Astrocyte (in vitro differentiated cells and primary cell): Measurements from ENCODE around the gene COBL. TPM values are rescaled to one million over a fixed set of nuclear protein-coding genes. Genes with fewer than 3 reads are reported as not detected.

Experiments
- DNase-seq: peaks from one replicate; pipeline ENCODE4 v3.0.0-alpha.2; 2010; ENCODE audit warnings: low read depth
- FAIRE-seq: peaks from 2 replicates; lab custom pipeline; 2011; peaks lifted over from hg19 to GRCh38; lab: Jason Lieb, UNC
- H2AFZ ChIP-seq: 2 replicates; pipeline ENCODE4 v1.6.0; 2012; ENCODE audit warnings: low read depth, low read length, inconsistent platforms
- H3K27ac ChIP-seq: 2 replicates; pipeline ENCODE4 v1.5.1; 2011; ENCODE audit warnings: low read depth, low read length, inconsistent platforms
- H3K27me3 ChIP-seq: 2 replicates; pipeline ENCODE4 v1.6.0; 2011; ENCODE audit warnings: low read length, inconsistent platforms; ENCODE audit not compliant: insufficient read depth
- H3K36me3 ChIP-seq: 2 replicates; pipeline ENCODE4 v1.5.1; 2011; ENCODE audit warnings: low read length, inconsistent platforms; ENCODE audit not compliant: insufficient read depth
- H3K4me1 ChIP-seq: 2 replicates; pipeline ENCODE4 v1.5.1; 2011; ENCODE audit warnings: low read length, inconsistent platforms; ENCODE audit not compliant: insufficient read depth
- H3K4me2 ChIP-seq: 2 replicates; pipeline ENCODE4 v1.6.0; 2012; ENCODE audit warnings: low read length, inconsistent platforms
- H3K4me3 ChIP-seq: 2 replicates; pipeline ENCODE4 v1.5.1; 2011; ENCODE audit warnings: low read depth, mild to moderate bottlenecking, low read length, inconsistent platforms; ENCODE audit not compliant: insufficient read depth
- H3K79me2 ChIP-seq: 2 replicates; pipeline ENCODE4 v1.6.0; 2012; ENCODE audit warnings: mild to moderate bottlenecking, low read length, inconsistent platforms; ENCODE audit not compliant: insufficient read depth
- H3K9ac ChIP-seq: 2 replicates; pipeline ENCODE4 v1.6.0; 2012; ENCODE audit warnings: mild to moderate bottlenecking, low read length, inconsistent platforms
- H3K9me3 ChIP-seq: 2 replicates; pipeline ENCODE4 v1.5.1; 2012; ENCODE audit warnings: low read depth, mild to moderate bottlenecking, low read length, inconsistent platforms; ENCODE audit not compliant: insufficient read depth
- H4K20me1 ChIP-seq: 2 replicates; pipeline ENCODE4 v1.6.0; 2012; ENCODE audit warnings: low read length, inconsistent platforms; ENCODE audit not compliant: insufficient read depth
- H3K27ac Mint-ChIP-seq: one replicate; pipeline ENCODE4 v1.8.0; 2021; ENCODE audit warnings: mild to moderate bottlenecking, mixed read lengths; ENCODE audit not compliant: unreplicated experiment
- H3K27me3 Mint-ChIP-seq: one replicate; pipeline ENCODE4 v1.8.0; 2021; ENCODE audit warnings: low read depth, mixed read lengths; ENCODE audit not compliant: unreplicated experiment
- H3K36me3 Mint-ChIP-seq: one replicate; pipeline ENCODE4 v1.8.0; 2021; ENCODE audit warnings: low read depth, mixed read lengths; ENCODE audit not compliant: unreplicated experiment
- H3K4me1 Mint-ChIP-seq: one replicate; pipeline ENCODE4 v1.8.0; 2021; ENCODE audit warnings: low read depth, mixed read lengths; ENCODE audit not compliant: unreplicated experiment
- H3K4me3 Mint-ChIP-seq: one replicate; pipeline ENCODE4 v1.8.0; 2021; ENCODE audit warnings: mild to moderate bottlenecking, moderate library complexity, mixed read lengths; ENCODE audit not compliant: unreplicated experiment
- H3K9me3 Mint-ChIP-seq: one replicate; pipeline ENCODE4 v1.8.0; 2021; ENCODE audit warnings: mild to moderate bottlenecking, mixed read lengths; ENCODE audit not compliant: unreplicated experiment
- EZH2 ChIP-seq: IDR thresholded peaks from 2 replicates; pipeline ENCODE4 v1.6.1; 2012; ENCODE audit warnings: mild to moderate bottlenecking, low read length, inconsistent platforms; ENCODE audit not compliant: insufficient read depth
- total RNA-seq: library from RNA; stranded (reverse); gene quantifications from 2 replicates; pipeline ENCODE4 v1.2.1, GENCODE V29; 2021
- TF ChIP-seq, protein P1 (sequence below): IDR thresholded peaks from 2 replicates; pipeline ENCODE4 v1.5.1; 2011; ENCODE audit warnings: low read depth, mild to moderate bottlenecking, inconsistent platforms, low read length, moderate library complexity; ENCODE audit not compliant: insufficient read depth

COBL gene
- total RNA-seq, 1 donor from 2014 or later = 6.4 TPM

GRCh38 chr7:51214098-51214497, 102.5 kb downstream of the COBL start:
- no peak overlapping the region for H3K9ac ChIP-seq
- no peak overlapping the region for H3K4me2 ChIP-seq
- no peaks in the 10 kb centered on the region for H4K20me1 ChIP-seq
- H3K27me3 ChIP-seq = no peaks in the 10 kb centered on the region
- H3K27me3 Mint-ChIP-seq = no peaks in the 10 kb centered on the region
- no peak overlapping the region for H2AFZ ChIP-seq
- H3K27ac Mint-ChIP-seq = no peak overlapping the region
- FAIRE-seq (no peak), DNase-seq (no peak)
- no peak overlapping the region for H3K27ac ChIP-seq
- TF ChIP-seq, protein P1, sequence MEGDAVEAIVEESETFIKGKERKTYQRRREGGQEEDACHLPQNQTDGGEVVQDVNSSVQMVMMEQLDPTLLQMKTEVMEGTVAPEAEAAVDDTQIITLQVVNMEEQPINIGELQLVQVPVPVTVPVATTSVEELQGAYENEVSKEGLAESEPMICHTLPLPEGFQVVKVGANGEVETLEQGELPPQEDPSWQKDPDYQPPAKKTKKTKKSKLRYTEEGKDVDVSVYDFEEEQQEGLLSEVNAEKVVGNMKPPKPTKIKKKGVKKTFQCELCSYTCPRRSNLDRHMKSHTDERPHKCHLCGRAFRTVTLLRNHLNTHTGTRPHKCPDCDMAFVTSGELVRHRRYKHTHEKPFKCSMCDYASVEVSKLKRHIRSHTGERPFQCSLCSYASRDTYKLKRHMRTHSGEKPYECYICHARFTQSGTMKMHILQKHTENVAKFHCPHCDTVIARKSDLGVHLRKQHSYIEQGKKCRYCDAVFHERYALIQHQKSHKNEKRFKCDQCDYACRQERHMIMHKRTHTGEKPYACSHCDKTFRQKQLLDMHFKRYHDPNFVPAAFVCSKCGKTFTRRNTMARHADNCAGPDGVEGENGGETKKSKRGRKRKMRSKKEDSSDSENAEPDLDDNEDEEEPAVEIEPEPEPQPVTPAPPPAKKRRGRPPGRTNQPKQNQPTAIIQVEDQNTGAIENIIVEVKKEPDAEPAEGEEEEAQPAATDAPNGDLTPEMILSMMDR = no peak
- no peak for TF ChIP-seq EZH2
- H3K36me3 Mint-ChIP-seq = no peaks in the 10 kb centered on the region
- no peak overlapping the region for H3K4me3 ChIP-seq
- peaks cover 5% of the 10 kb centered on the region for H3K4me1 Mint-ChIP-seq
- H3K9me3 ChIP-seq = no peaks in the 10 kb centered on the region
- H3K79me2 ChIP-seq = no peaks in the 10 kb centered on the region
- H3K36me3 ChIP-seq = no peaks in the 10 kb centered on the region
- H3K4me1 ChIP-seq = no peaks in the 10 kb centered on the region
- H3K9me3 Mint-ChIP-seq = peaks cover 3% of the 10 kb centered on the region
- no peak overlapping the region for H3K4me3 Mint-ChIP-seq

DNA sequence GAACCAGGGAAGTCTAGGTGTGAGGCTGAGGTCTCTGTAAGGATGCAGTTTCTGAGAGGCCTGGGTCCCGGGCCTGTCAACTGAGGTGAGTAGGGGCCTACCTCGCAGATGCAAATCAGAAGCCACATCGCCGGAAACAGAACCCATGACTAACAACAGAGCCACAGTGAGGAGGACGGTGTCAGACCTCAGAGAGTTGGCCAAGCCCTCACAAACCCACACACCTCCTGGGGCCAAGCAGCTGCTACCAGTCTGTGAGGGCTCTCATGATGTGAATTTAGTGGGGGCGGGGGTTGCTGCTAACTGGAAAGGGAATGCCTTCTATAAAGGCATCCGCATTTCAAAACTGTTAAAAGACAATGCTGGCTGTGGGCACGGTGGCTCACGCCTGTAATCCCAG, 103.0 kb downstream of the COBL start:
- no peak for DNase-seq
- no peak overlapping the region for H3K4me2 ChIP-seq
- no peak for TF ChIP-seq EZH2
- TF ChIP-seq, protein P1 = no peak
- no peaks in the 10 kb centered on the region for H3K27me3 Mint-ChIP-seq
- H2AFZ ChIP-seq = no peak overlapping the region
- H3K36me3 Mint-ChIP-seq = no peaks in the 10 kb centered on the region
- no peak overlapping the region for H3K9ac ChIP-seq
- H3K27ac Mint-ChIP-seq = no peak overlapping the region
- no peaks in the 10 kb centered on the region for H3K36me3 ChIP-seq
- no peaks in the 10 kb centered on the region for H3K9me3 ChIP-seq
- FAIRE-seq = no peak
- H3K4me3 Mint-ChIP-seq = no peak overlapping the region
- H3K27me3 ChIP-seq = no peaks in the 10 kb centered on the region
- H4K20me1 ChIP-seq = no peaks in the 10 kb centered on the region
- H3K4me1 Mint-ChIP-seq = peaks cover 7% of the 10 kb centered on the region
- no peaks in the 10 kb centered on the region for H3K4me1 ChIP-seq
- H3K27ac ChIP-seq = no peak overlapping the region
- H3K9me3 Mint-ChIP-seq = peaks cover 3% of the 10 kb centered on the region
- no peak overlapping the region for H3K4me3 ChIP-seq
- H3K79me2 ChIP-seq = no peaks in the 10 kb centered on the region

GRCh38 chr7:51210766-51211165, 105.8 kb downstream of the COBL start:
- Mint-ChIP-seq H3K36me3 (no peaks in the 10 kb centered on the region), H3K27ac (no peak overlapping the region), H3K9me3 (peaks cover 5% of the 10 kb centered on the region), H3K4me1 (peaks cover 7% of the 10 kb centered on the region), H3K4me3 (no peak overlapping the region), H3K27me3 (no peaks in the 10 kb centered on the region)
- no peak overlapping the region for H3K9ac ChIP-seq
- FAIRE-seq = no peak
- no peaks in the 10 kb centered on the region for H3K36me3 ChIP-seq
- H3K79me2 ChIP-seq = no peaks in the 10 kb centered on the region
- DNase-seq = no peak
- TF ChIP-seq EZH2 = no peak
- TF ChIP-seq, protein P1 = no peak
- no peak overlapping the region for H3K27ac ChIP-seq
- no peak overlapping the region for H2AFZ ChIP-seq
- no peaks in the 10 kb centered on the region for H3K9me3 ChIP-seq
- no peaks in the 10 kb centered on the region for H3K27me3 ChIP-seq
- H3K4me3 ChIP-seq = no peak overlapping the region
- H3K4me2 ChIP-seq = no peak overlapping the region
- H4K20me1 ChIP-seq = no peaks in the 10 kb centered on the region
- H3K4me1 ChIP-seq = no peaks in the 10 kb centered on the region
